ENCODE results near the gene KIF2A.
A peak's percentile ranks its signal among the peaks of the same experiment; 100 is the strongest.

The KIF2A gene

DNA sequence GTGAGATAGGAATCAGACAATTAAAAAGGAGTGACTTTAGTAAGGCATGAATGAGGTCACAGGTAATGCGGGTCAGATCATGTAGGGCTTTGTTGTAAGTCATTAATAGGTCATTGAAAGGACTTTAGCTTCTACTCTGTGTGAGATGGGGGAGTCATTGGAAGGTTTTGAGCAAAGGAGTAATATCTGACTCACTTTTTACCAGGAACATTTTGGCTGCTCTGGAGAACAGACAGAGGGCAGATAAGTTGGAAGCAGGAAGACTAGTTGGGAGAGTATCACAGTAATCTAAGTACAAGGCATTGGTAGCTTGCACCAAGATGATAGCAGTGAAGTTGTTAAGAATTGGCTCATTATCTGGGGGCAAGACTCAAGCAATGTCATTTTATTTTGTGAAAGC is 37.4 kb downstream of the KIF2A start:
- Histone ChIP-seq H3K27ac (no peak overlapping the region), H3K4me1 (no peaks in the 10 kb centered on the region), H3K9me3 (no peaks in the 10 kb centered on the region), H3K36me3 (no peaks in the 10 kb centered on the region), H3K4me3 (no peak overlapping the region), H3K27me3 (no peaks in the 10 kb centered on the region)
- DNase-seq, result no peak
- intact Hi-C loops (cut with DNase I; ENCODE audit: low total_unique reads), result no loop called here
- TF ChIP-seq, protein P1, sequence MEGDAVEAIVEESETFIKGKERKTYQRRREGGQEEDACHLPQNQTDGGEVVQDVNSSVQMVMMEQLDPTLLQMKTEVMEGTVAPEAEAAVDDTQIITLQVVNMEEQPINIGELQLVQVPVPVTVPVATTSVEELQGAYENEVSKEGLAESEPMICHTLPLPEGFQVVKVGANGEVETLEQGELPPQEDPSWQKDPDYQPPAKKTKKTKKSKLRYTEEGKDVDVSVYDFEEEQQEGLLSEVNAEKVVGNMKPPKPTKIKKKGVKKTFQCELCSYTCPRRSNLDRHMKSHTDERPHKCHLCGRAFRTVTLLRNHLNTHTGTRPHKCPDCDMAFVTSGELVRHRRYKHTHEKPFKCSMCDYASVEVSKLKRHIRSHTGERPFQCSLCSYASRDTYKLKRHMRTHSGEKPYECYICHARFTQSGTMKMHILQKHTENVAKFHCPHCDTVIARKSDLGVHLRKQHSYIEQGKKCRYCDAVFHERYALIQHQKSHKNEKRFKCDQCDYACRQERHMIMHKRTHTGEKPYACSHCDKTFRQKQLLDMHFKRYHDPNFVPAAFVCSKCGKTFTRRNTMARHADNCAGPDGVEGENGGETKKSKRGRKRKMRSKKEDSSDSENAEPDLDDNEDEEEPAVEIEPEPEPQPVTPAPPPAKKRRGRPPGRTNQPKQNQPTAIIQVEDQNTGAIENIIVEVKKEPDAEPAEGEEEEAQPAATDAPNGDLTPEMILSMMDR (IDR thresholded peaks at IDR 0.05), result no peak

DNA sequence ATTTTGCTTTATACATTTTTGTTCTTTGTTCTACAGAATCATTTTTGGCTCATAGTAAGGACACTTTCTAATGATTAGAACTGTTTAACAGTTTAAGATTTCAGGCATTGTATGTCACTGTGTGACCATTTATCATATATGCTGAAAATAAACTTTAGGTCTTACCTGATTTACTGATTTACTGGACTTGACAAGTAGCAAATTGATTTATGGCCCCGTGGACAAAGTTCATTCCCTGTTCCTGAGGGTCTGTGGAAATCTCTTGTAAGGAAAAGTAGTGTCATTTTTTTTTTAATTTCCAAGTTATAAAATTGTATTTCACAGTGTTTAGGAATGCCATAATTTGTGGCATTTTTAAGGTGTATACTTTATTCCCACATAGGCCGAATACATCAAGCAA is 40.7 kb downstream of the KIF2A start:
- H3K27ac ChIP-seq, result no peak overlapping the region
- no peaks in the 10 kb centered on the region for H3K9me3 ChIP-seq
- TF ChIP-seq, protein P1 (IDR thresholded peaks at IDR 0.05), result no peak
- intact Hi-C loops (cut with DNase I; ENCODE audit: low total_unique reads), result loop anchor here (5.0 kb wide), 1 partner anchor 34 kb away; no protein-coding TSS in a partner anchor
- no peaks in the 10 kb centered on the region for H3K4me1 ChIP-seq
- H3K4me3 ChIP-seq, result no peak overlapping the region
- no peak for DNase-seq
- peaks cover 12 to 19% (median 17%) of the 10 kb centered on the region in 3 donors for H3K36me3 ChIP-seq
- no peaks in the 10 kb centered on the region for H3K27me3 ChIP-seq

DNA sequence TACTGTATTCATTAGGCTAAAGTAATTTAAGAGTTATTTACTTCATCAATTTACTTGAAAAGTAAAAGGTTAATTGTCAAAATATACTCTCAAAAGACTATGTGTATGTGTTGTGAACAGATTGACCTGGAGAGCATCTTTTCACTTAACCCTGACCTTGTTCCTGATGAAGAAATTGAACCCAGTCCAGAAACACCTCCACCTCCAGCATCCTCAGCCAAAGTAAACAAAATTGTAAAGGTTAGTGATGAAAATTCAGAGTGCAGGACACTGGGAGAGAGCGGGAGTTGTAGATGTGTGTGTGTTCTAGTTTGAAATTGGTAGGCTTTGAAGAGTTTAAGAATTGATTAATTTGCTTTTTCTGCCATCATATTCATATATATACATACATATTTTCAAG is 41.9 kb downstream of the KIF2A start:
- TF ChIP-seq, protein P1 (IDR thresholded peaks at IDR 0.05), result no peak
- Histone ChIP-seq H3K4me1 (no peaks in the 10 kb centered on the region), H3K4me3 (no peak overlapping the region), H3K36me3 (peaks cover 18 to 26% (median 22%) of the 10 kb centered on the region in 3 donors), H3K27ac (no peak overlapping the region), H3K9me3 (no peaks in the 10 kb centered on the region), H3K27me3 (no peaks in the 10 kb centered on the region)
- DNase-seq, result no peak
- intact Hi-C loops (cut with DNase I; ENCODE audit: low total_unique reads), result loop anchor here (5.0 kb wide), 1 partner anchor 36 kb away; no protein-coding TSS in a partner anchor

DNA sequence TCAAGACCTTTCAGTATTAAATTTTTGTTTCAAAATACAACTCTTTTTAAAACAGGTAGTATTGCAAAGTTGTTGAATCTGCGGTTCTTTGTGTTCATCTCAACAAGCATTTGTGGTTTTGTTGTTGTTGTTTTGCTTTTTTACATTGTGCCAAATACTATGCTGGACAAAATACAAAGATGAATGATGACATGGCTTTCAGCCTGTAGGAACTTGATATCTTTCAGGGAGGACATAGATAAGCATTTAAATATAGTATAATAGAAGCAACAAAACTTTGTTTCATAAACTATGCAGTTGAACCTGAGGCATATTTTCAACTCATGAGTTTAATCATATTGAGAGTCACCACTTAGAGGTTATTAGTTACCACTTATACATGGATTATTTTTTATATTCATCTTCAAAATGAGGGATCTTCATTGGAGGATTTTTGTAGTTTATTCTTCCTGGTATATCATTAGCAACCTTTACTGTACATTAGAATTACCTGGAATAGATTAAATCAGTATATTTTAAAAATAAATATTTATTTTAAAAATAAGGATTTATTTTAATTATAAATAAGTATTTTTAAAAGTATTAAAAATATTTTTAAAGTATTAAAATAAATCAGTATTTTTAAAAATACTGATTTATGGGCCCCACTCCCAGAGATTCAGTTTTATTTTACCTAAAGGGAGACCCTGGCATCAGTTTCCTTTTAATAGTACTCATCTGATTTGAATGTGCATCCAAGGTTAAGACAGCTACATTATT is 42.9 kb downstream of the KIF2A start:
- TF ChIP-seq, protein P1 (IDR thresholded peaks at IDR 0.05), result no peak
- no peak for DNase-seq
- H3K27me3 ChIP-seq, result no peaks in the 10 kb centered on the region
- no peaks in the 10 kb centered on the region for H3K9me3 ChIP-seq
- peaks cover 18 to 30% (median 28%) of the 10 kb centered on the region in 3 donors for H3K36me3 ChIP-seq
- no peaks in the 10 kb centered on the region for H3K4me1 ChIP-seq
- no peak overlapping the region for H3K4me3 ChIP-seq
- intact Hi-C loops (cut with DNase I; ENCODE audit: low total_unique reads), result loop anchor here (5.0 kb wide), 1 partner anchor 37 kb away; no protein-coding TSS in a partner anchor
- H3K27ac ChIP-seq, result no peak overlapping the region

DNA sequence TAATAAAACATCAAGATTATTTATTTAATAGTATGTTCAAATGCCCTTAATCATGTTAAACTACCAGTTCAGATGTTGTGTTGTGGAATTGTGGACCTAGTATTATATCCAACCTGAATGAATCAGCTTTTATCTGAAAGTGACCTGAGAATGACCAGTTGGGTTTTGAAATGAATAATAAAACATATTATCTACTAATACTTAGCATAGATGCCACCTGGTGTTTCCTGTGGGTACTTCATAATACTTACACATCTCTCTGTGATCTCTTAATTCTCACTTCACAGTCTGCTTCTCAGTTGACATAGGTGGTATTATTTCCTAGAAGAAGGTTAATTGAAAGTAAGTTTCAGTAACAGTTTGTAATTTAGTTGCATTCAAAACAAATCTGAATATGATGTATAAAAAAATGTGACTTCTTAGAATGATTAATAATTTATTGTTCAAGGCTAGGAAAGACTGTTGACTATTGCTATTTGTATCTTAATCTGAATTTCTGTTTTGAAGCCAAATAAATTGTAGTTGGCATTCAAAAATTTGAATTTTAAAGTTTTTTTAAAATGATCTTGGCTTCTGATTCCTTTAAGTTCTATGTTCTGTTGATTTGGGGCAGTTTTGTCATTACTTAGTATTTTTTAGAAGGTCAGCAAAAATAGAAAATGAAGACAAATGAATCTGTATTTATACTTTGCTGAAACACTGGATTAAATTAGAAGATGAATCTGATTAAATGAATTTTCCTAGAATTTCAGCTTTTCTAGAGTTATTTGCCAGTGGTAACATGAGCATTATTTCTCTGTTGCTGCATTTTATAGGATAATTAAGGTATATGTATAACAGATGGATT is 48.2 kb downstream of the KIF2A start:
- no peak for DNase-seq

More for the DNA sequence above, 48.2 kb downstream of the KIF2A start:
- peaks cover 29 to 64% (median 38%) of the 10 kb centered on the region in 3 donors for H3K36me3 ChIP-seq
- H3K4me1 ChIP-seq, result no peaks in the 10 kb centered on the region
- intact Hi-C loops (cut with DNase I; ENCODE audit: low total_unique reads), result loop anchor here (10.0 kb wide), 1 partner anchor 139 kb away; no protein-coding TSS in a partner anchor
- no peaks in the 10 kb centered on the region for H3K9me3 ChIP-seq
- H3K27ac ChIP-seq, result no peak overlapping the region
- H3K4me3 ChIP-seq, result no peak overlapping the region
- no peaks in the 10 kb centered on the region for H3K27me3 ChIP-seq
- TF ChIP-seq, protein P1 (IDR thresholded peaks at IDR 0.05), result peak; percentile 66 to 73
